GM18499 (cell line): ENCODE measurements around the gene DCAF7.

ENCODE experiments used
- ATAC-seq: cut with Tn5 transposase; IDR thresholded peaks from one replicate; pipeline ENCODE4 v1.9.1; 2021; ENCODE audit warnings: moderate number of reproducible peaks; ENCODE audit not compliant: insufficient read depth, unreplicated experiment

DCAF7 gene

GRCh38 chr17:63623786-63624530 is 73.7 kb downstream of the DCAF7 start:
- no peak for ATAC-seq

- ATAC-seq, result no peak
Observed at GRCh38 chr17:63624531-63624880, 74.2 kb downstream of the DCAF7 start.

- no peak for ATAC-seq
Observed at GRCh38 chr17:63626551-63627180, 76.4 kb downstream of the DCAF7 start.

GRCh38 chr17:63629627-63630026 is 79.3 kb downstream of the DCAF7 start:
- no peak for ATAC-seq

GRCh38 chr17:63631062-63631461 is 80.8 kb downstream of the DCAF7 start:
- no peak for ATAC-seq

- no peak for ATAC-seq
Observed at GRCh38 chr17:63631626-63632025, 81.3 kb downstream of the DCAF7 start.

GRCh38 chr17:63633742-63634141 is 83.5 kb downstream of the DCAF7 start:
- ATAC-seq, result no peak

GRCh38 chr17:63634163-63634562 is 83.9 kb downstream of the DCAF7 start:
- no peak for ATAC-seq

GRCh38 chr17:63634816-63635215 is 84.5 kb downstream of the DCAF7 start:
- no peak for ATAC-seq

- no peak for ATAC-seq
Observed at GRCh38 chr17:63635290-63635689, 85.0 kb downstream of the DCAF7 start.

GRCh38 chr17:63635787-63636186 is 85.5 kb downstream of the DCAF7 start:
- no peak for ATAC-seq

GRCh38 chr17:63639125-63639524 is 88.8 kb downstream of the DCAF7 start:
- no peak for ATAC-seq

GRCh38 chr17:63640038-63640437 is 89.8 kb downstream of the DCAF7 start:
- no peak for ATAC-seq

GRCh38 chr17:63641692-63642448 is 91.6 kb downstream of the DCAF7 start:
- ATAC-seq, result no peak
